Measurements from ENCODE around the gene CLMN. TPM values are rescaled to one million over a fixed set of nuclear protein-coding genes. Genes with fewer than 3 reads are reported as not detected.

The CLMN gene
- polyA plus RNA-seq, 1 donor from 2014 or later, result 0.57 TPM

GRCh38 chr14:95327558-95328374 is 8.1 kb upstream of the CLMN start:
- Histone ChIP-seq H3K27ac (ENCODE audit: low read length) (no peak overlapping the region), H2AFZ (ENCODE audit: low read depth, low read length) (no peak overlapping the region), H3K27me3 (ENCODE audit: insufficient read depth, low read depth, low read length) (no peaks in the 10 kb centered on the region), H3K9me2 (ENCODE audit: insufficient read depth, low read length) (no peaks in the 10 kb centered on the region), H3K9ac (ENCODE audit: low read length) (no peak overlapping the region), H3K36me3 (ENCODE audit: insufficient read depth, low read length) (no peaks in the 10 kb centered on the region), H3K4me3 (ENCODE audit: low read length) (no peak overlapping the region), H3F3A (ENCODE audit: insufficient read depth, low read length, poor library complexity, severe bottlenecking) (no peaks in the 10 kb centered on the region), H4K20me1 (ENCODE audit: insufficient read depth) (no peaks in the 10 kb centered on the region), H3K79me2 (replicated peaks; ENCODE audit: insufficient read depth, low read length) (no peaks in the 10 kb centered on the region), H3K4me2 (ENCODE audit: low read length) (no peak overlapping the region), H3K9me3 (ENCODE audit: low read length) (peaks cover 4% of the 10 kb centered on the region)
- no peak for TF ChIP-seq POLR2AphosphoS5 (IDR thresholded peaks at IDR 0.05)
- TF ChIP-seq CTCF (IDR thresholded peaks at IDR 0.05; ENCODE audit: poor library complexity, severe bottlenecking), result no peak
- no peak for TF ChIP-seq EZH2 (IDR thresholded peaks at IDR 0.05; ENCODE audit: borderline replicate concordance, insufficient read depth, low read length, poor library complexity, severe bottlenecking)
- no peak for TF ChIP-seq EP300 (conservative IDR thresholded peaks at IDR 0.05; ENCODE audit: poor library complexity, severe bottlenecking)
- TF ChIP-seq MXI1 (conservative IDR thresholded peaks at IDR 0.05; ENCODE audit: poor library complexity, severe bottlenecking), result no peak
- TF ChIP-seq RAD21 (conservative IDR thresholded peaks at IDR 0.05), result no peak
- no peak for TF ChIP-seq REST (IDR thresholded peaks at IDR 0.05; ENCODE audit: borderline replicate concordance)
- no peak for TF ChIP-seq SMC3 (conservative IDR thresholded peaks at IDR 0.05; ENCODE audit: poor library complexity)
- TF ChIP-seq TAF1 (IDR thresholded peaks at IDR 0.05; ENCODE audit: low read depth), result no peak

- no peaks in the 10 kb centered on the region for H4K20me1 ChIP-seq (ENCODE audit: insufficient read depth)
- no peak overlapping the region for H3K27ac ChIP-seq (ENCODE audit: low read length)
- no peak overlapping the region for H2AFZ ChIP-seq (ENCODE audit: low read depth, low read length)
- no peak for TF ChIP-seq TAF1 (IDR thresholded peaks at IDR 0.05; ENCODE audit: low read depth)
- peaks cover 4% of the 10 kb centered on the region for H3K9me3 ChIP-seq (ENCODE audit: low read length)
- no peaks in the 10 kb centered on the region for H3K79me2 ChIP-seq (replicated peaks; ENCODE audit: insufficient read depth, low read length)
- H3K36me3 ChIP-seq (ENCODE audit: insufficient read depth, low read length), result no peaks in the 10 kb centered on the region
- no peaks in the 10 kb centered on the region for H3K27me3 ChIP-seq (ENCODE audit: insufficient read depth, low read depth, low read length)
- H3F3A ChIP-seq (ENCODE audit: insufficient read depth, low read length, poor library complexity, severe bottlenecking), result no peaks in the 10 kb centered on the region
- H3K4me2 ChIP-seq (ENCODE audit: low read length), result no peak overlapping the region
- no peak overlapping the region for H3K4me3 ChIP-seq (ENCODE audit: low read length)
- H3K9me2 ChIP-seq (ENCODE audit: insufficient read depth, low read length), result no peaks in the 10 kb centered on the region
- no peak overlapping the region for H3K9ac ChIP-seq (ENCODE audit: low read length)
These were observed 7.3 kb upstream of the CLMN start for GRCh38 chr14:95326987-95327386.

Measured in neural cell (in vitro differentiated cells).